Measurements from ENCODE around the gene SLC22A5.
A peak's percentile ranks its signal among the peaks of the same experiment; 100 is the strongest.
"Not testable (repeated sequence)": the region's sequence is repeated elsewhere in the genome, so short reads cannot be mapped to it uniquely, and the experiment has no call there.

The SLC22A5 gene

GRCh38 chr5:132388244-132389050 is 18.9 kb downstream of the SLC22A5 start:
- no peak for DNase-seq

DNA sequence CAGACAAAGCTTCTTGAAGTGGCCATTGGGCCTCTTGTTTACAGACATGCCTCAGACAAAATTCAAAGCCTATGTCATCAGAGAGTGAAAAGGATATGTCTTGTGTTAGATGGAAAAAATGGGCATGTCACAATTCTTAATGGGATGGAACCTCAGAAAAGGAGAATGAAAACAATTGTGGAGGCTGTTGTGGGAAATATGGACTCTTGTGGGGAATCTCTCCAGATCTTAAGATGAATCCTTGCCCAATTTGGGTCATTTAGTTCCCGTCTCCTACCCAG is 19.5 kb downstream of the SLC22A5 start:
- no peak for DNase-seq

DNA sequence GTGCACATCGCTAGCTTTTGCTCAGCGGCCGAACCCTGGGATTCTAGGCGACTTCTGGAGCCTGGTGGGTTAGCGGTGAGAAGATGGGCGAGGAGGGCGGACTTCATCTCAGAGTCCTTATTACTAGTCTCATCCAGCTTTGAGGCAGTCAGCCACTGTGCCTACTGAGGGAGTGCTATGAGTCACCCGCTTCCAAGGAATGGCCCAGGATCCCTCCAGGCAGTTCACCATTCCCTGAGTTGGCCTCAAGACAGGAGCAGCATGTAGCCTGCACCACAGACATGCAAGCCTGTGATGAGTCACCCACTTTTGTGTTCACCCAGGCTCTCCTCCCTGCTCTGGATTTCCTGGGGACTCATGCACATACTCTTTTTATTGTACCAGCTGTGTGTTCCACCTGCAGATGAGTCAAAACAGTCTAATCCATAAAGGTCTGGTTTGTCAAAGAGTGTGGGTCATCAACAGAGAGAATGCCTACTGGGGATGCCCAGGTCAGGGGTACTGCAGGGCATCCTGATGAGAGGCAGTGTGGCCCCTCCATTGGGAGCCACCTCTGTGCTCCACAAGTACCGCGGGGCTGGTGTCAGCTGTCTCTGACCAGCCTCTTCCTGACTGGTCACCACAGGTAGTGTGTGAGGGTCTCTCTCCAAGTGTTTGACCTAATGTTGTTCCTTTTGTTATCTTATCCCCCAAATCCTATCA is 20.2 kb downstream of the SLC22A5 start:
- DNase-seq, result no peak

GRCh38 chr5:132391247-132391646 is 21.7 kb downstream of the SLC22A5 start:
- DNase-seq, result no peak

- no peak for DNase-seq
These were observed 22.4 kb downstream of the SLC22A5 start for GRCh38 chr5:132391870-132392269.

GRCh38 chr5:132392411-132392810 is 22.9 kb downstream of the SLC22A5 start:
- no peak for DNase-seq

DNA sequence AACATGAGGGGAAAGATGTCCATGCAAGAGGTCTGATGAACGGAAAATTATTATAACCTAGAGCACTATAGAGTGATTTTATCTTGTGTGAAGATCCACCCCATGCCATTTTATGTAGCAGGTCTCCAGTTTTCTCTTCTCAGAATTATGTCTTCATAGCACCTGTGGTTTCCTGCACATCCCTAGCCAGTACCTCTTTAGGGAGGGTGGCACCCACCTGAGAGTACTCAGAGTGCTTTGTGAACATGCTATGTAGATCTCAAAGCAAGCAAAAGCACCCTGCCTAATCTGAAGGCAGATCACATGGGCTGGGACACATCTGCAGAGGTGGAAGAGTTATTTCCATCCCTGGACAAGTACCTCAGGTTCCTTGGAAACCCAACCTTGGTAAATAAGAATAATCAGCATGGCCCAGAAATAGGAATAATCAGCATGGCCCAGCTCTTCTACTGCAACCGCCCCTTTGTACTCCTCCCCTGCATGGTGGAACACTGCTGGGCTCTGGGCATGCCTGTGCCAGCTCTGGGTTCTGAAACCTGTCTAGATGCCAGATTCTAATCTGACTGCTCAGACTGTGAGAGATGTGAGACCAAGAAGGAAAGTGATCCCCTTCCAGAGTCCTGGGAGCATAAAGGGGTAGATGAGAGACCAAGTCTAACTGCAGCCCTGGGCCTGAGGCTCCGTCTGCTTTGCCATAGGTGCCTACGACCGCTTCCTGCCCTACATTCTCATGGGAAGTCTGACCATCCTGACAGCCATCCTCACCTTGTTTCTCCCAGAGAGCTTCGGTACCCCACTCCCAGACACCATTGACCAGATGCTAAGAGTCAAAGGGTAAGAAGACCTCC is 23.7 kb downstream of the SLC22A5 start:
- DNase-seq, result no peak

- DNase-seq, result no peak
These were observed 25.3 kb downstream of the SLC22A5 start for GRCh38 chr5:132394667-132395259.

GRCh38 chr5:132396589-132397031 is 27.1 kb downstream of the SLC22A5 start:
- no peak for DNase-seq

DNA sequence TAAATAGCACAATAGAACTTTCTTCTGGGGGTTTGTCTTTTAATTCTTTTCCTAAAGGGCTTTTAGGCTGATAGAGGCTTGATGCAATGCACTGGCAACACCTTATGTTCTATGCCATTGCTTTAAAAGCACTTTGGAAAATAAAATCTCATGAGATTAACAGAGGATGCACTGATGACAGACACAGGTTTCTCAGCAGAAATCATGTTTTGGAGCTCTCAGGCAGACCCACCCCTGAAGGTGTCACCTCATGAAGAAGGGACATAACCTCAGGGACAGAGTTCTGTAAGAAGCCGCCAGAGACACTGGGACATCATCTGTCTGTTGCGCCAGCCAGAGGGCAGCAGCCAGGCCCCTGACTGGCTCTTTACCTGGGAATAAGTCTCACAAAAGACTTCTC is 27.7 kb downstream of the SLC22A5 start:
- DNase-seq, result no peak

- not testable (repeated sequence) for DNase-seq
These were observed 28.6 kb downstream of the SLC22A5 start for GRCh38 chr5:132397936-132398675.

DNA sequence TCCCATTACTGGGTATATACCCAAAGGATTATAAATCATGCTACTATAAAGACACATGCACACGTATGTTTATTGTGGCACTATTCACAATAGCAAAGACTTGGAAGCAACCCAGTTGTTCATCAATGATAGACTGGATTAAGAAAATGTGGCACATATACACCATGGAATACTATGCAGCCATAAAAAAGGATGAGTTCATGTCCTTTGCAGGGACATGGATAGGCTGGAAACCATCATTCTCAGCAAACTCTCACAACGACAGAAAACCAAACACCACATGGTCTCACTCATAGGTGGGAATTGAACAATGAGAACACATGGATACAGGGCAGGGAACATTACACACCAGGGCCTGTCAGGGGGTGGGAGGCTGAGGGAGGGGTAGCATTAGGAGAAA is 34.5 kb downstream of the SLC22A5 start:
- not testable (repeated sequence) for DNase-seq

DNA sequence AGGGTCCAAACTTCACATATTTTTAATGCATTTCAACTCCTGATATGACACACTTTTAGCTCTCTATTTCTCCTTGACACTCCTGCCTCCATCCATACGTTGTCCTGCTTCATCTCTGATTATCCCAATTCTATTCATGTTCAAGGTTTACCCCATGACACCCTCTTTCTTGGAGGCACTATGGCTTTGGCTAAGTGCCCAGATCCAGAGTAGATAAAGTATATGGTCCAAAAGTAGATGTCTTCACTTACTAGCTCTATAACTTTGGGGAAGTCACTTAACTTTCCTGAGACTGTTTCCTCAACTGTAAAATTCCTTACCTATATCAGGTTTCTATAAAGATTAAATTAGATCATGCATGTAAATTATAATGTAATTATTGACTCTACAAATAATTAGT is 36.1 kb downstream of the SLC22A5 start:
- no peak for DNase-seq

DNA sequence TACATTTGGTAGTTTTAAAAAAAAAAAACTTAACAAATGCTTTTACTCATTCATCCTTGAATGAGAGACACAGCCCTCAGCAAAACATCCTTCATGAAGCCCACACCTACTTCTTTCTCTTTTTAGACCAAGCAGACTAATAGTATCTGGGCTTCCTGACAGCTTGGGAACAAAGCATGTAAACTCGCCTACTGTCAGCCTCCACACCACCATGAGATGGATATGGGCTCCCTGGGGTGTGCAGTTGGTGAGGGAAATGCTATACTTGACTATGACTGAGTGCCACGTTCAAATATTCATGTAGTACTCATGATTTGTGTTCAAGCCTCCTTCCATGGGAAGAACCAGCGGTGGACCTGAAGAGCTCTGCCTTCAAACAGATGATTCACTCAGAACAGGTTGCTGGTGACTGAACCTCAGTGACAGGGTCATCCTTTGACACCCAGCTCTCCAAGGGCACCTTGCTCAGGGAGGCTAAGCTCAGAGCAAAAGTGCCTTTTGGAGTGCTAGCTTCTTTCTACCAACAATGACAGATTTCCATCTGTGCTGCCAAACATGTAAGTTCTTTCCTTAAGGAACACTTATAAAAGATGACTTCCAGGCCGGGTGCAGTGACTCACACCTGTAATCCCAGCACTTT is 36.8 kb downstream of the SLC22A5 start:
- DNase-seq, result no peak

GRCh38 chr5:132407970-132408369 is 38.5 kb downstream of the SLC22A5 start:
- no peak for DNase-seq

- DNase-seq, result no peak
These were observed 38.9 kb downstream of the SLC22A5 start for GRCh38 chr5:132408456-132408855.

- DNase-seq, result no peak
These were observed 39.5 kb downstream of the SLC22A5 start for GRCh38 chr5:132408965-132409364.

- peak; percentile 75 for DNase-seq
These were observed 41.2 kb downstream of the SLC22A5 start for GRCh38 chr5:132410451-132411303.

DNA sequence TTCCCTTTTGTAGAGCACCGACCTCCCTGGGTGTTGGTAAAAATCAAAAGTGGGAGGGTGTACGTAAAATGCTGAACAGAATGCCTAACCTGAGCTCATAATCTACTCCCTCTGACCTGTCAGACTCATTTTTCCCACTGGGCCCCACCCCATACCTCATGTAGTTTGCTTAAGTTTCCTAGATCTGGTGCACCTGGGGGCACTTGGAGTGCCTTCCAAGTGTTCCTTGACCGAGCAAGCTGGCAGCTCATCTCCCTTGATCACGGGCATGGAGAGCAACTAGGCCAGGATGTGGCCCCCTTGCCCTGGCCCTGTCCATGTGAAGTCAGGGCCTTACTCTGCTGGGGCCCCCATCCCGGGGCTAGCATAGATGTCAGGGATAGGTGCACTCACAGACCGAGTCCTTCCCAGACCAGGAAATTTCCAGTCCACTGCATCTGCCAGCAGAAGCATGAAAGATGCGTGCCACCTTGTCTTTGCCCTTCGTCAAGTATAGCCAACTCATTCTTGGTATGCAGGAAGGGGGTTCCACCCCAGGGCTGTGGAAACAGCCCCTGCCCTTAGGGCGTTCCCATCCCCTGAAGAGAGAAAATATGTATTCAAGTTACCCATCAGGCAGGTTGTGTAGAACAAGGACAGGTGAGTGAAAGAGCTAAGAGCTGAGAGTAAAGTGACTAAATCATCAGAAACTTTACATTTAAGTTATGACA is 41.9 kb downstream of the SLC22A5 start:
- DNase-seq, result no peak

GRCh38 chr5:132413567-132413966 is 44.1 kb downstream of the SLC22A5 start:
- no peak for DNase-seq
